Liver (tissue), 3 donors: ENCODE data around the gene TNFRSF1B.
A peak's percentile ranks its signal among the peaks of the same experiment; 100 is the strongest.

Experiments
- ATF3 ChIP-seq: IDR thresholded peaks from 2 replicates; pipeline ENCODE4 v1.6.1; 2016; ENCODE audit warnings: antibody characterized with exemption
- CTCF ChIP-seq: fragments of 150-350 bp; IDR thresholded peaks from 2 replicates; pipeline ENCODE4 v1.5.1; 2017; ENCODE audit warnings: improper control_type of control experiment, low read depth, low read length; ENCODE audit not compliant: missing input control
- EGR1 ChIP-seq, 2 donors: IDR thresholded peaks; 2 replicates each; pipeline ENCODE4 v1.6.1; 2016 to 2018; ENCODE audit warnings: antibody characterized with exemption in 2 of 2, low read depth in 2 of 2
- GABPA ChIP-seq, 2 donors: IDR thresholded peaks in 1 of 2; conservative IDR thresholded peaks in 1 of 2; 2 replicates each; pipeline ENCODE4 v1.6.1; 2016; ENCODE audit warnings: antibody characterized with exemption in 2 of 2, mild to moderate bottlenecking in 1 of 2, moderate library complexity in 1 of 2
- RAD21 ChIP-seq, 2 donors: IDR thresholded peaks; 2 replicates each; pipeline ENCODE4 v1.6.1; 2016; ENCODE audit warnings: antibody characterized with exemption in 2 of 2, mild to moderate bottlenecking in 2 of 2
- donor health status: healthy.
- donor health status: healthy.

- TF ChIP-seq CTCF (peak; percentile 96), EGR1 (IDR thresholded peaks at IDR 0.05; ENCODE audit: low read depth in 2 of 2) (no peak), RAD21 (IDR thresholded peaks at IDR 0.05) (peak in 1 of 2 donors; percentile 51), GABPA (IDR thresholded peaks at IDR 0.05 in 1 of 2, conservative IDR thresholded peaks at IDR 0.05 in 1 of 2) (no peak), ATF3 (no peak)
These were observed 63.2 kb downstream of the TNFRSF1B start, which contains the start of gene VPS13D for GRCh38 chr1:12229835-12230548.
